Measurements from ENCODE around the gene DMXL2. TPM values are rescaled to one million over a fixed set of nuclear protein-coding genes. Genes with fewer than 3 reads are reported as not detected.
A peak's percentile ranks its signal among the peaks of the same experiment; 100 is the strongest.

Gene DMXL2
- total RNA-seq, 4 donors from 2014 or later, result 34.3 to 49.0 (median 45.7) TPM

GRCh38 chr15:51416129-51416528 lies 206.4 kb downstream of the DMXL2 start:
- H3K9me3 ChIP-seq, result no peaks in the 10 kb centered on the region
- TF ChIP-seq CTCF (IDR thresholded peaks at IDR 0.05) (no peak), POLR2A (IDR thresholded peaks at IDR 0.05) (no peak)
- no peak for DNase-seq
- H3K27me3 ChIP-seq, result no peaks in the 10 kb centered on the region
- peaks cover 20 to 24% of the 10 kb centered on the region in 2 donors for H3K4me1 ChIP-seq
- H3K27ac ChIP-seq, result peak overlapping the region in 2 of 3 donors; percentile 81
- intact Hi-C loops (cut with DNase I), result no loop called here
- no peaks in the 10 kb centered on the region for H3K36me3 ChIP-seq
- H3K4me3 ChIP-seq (replicated peaks in 1 of 3), result no peak overlapping the region
- WGBS, 2 donors, result 66 to 70% methylated on average over 4 of the region's 4 CpGs

GRCh38 chr15:51414256-51414860 lies 208.2 kb downstream of the DMXL2 start:
- 42 to 56% methylated on average over 4 of the region's 4 CpGs for WGBS, 2 donors
- peak; percentile 97 for DNase-seq
- Histone ChIP-seq H3K27me3 (no peaks in the 10 kb centered on the region), H3K4me1 (peaks cover 20 to 24% of the 10 kb centered on the region in 2 donors), H3K27ac (peak overlapping the region; percentile 86 to 96 (median 86)), H3K9me3 (no peaks in the 10 kb centered on the region), H3K4me3 (replicated peaks in 1 of 3) (no peak overlapping the region), H3K36me3 (no peaks in the 10 kb centered on the region)
- intact Hi-C loops (cut with DNase I), result no loop called here
- TF ChIP-seq POLR2A (IDR thresholded peaks at IDR 0.05) (peak in 1 of 2 donors; percentile 54), CTCF (IDR thresholded peaks at IDR 0.05) (peak in 3 of 6 experiments; percentile 19 to 50 (median 39))

- H3K4me3 ChIP-seq (replicated peaks in 1 of 3), result no peak overlapping the region
- peak; percentile 28 to 31 for DNase-seq
- TF ChIP-seq CTCF (IDR thresholded peaks at IDR 0.05), result no peak
- TF ChIP-seq POLR2A (IDR thresholded peaks at IDR 0.05), result no peak
- intact Hi-C loops (cut with DNase I), result no loop called here
- no peaks in the 10 kb centered on the region for H3K27me3 ChIP-seq
- WGBS, 2 donors, result 50 to 53% methylated on average over 11 of the region's 11 CpGs
- peaks cover 7 to 22% of the 10 kb centered on the region in 2 donors for H3K4me1 ChIP-seq
- H3K36me3 ChIP-seq, result no peaks in the 10 kb centered on the region
- peak overlapping the region; percentile 25 to 54 (median 50) for H3K27ac ChIP-seq
- no peaks in the 10 kb centered on the region for H3K9me3 ChIP-seq
These were observed 216.7 kb downstream of the DMXL2 start for GRCh38 chr15:51405693-51406523.

- Histone ChIP-seq H3K36me3 (no peaks in the 10 kb centered on the region), H3K4me1 (peaks cover 7 to 22% of the 10 kb centered on the region in 2 donors), H3K27me3 (no peaks in the 10 kb centered on the region), H3K27ac (no peak overlapping the region), H3K4me3 (replicated peaks in 1 of 3) (no peak overlapping the region), H3K9me3 (no peaks in the 10 kb centered on the region)
- intact Hi-C loops (cut with DNase I), result no loop called here
- DNase-seq, result peak in 1 of 2 donors; percentile 21
- WGBS, 2 donors, result 93 to 94% methylated on average over 9 of the region's 9 CpGs
- no peak for TF ChIP-seq CTCF (IDR thresholded peaks at IDR 0.05)
- TF ChIP-seq POLR2A (IDR thresholded peaks at IDR 0.05), result no peak
These were observed 218.4 kb downstream of the DMXL2 start for GRCh38 chr15:51403946-51404695.
